Esophagus squamous epithelium (tissue), 5 donors: ENCODE results near the gene ADAMTS2. TPM values are rescaled to one million over a fixed set of nuclear protein-coding genes. Genes with fewer than 3 reads are reported as not detected.

ENCODE experiments used
- DNase-seq: peaks from one replicate; lab custom pipeline; 2025; lab: John Stamatoyannopoulos, UW
- H3K27ac ChIP-seq, 4 donors: fragments of 200-600 bp; sonication (generic); one replicate each; pipeline ENCODE4 v1.5.1; 2016 to 2019; ENCODE audit warnings: mild to moderate bottlenecking in 1 of 4
- H3K27me3 ChIP-seq, 4 donors: fragments of 200-600 bp; sonication (generic); 1 replicate in 3 of 4; 2 replicates in 1 of 4; pipeline versions ENCODE4 v1.5.1 to v1.6.0; 2017 to 2021; ENCODE audit warnings: antibody characterized with exemption in 1 of 4
- H3K36me3 ChIP-seq, 3 donors: fragments of 200-600 bp; sonication (generic); one replicate each; pipeline ENCODE4 v1.5.1; 2016 to 2019
- H3K4me1 ChIP-seq, 3 donors: fragments of 200-600 bp; sonication (generic); one replicate each; pipeline ENCODE4 v1.5.1; 2017 to 2019
- H3K4me3 ChIP-seq, 4 donors: fragments of 200-600 bp; sonication (generic); 1 replicate in 3 of 4; 2 replicates in 1 of 4; pipeline ENCODE4 v1.5.1; 2016 to 2019; ENCODE audit warnings: mild to moderate bottlenecking in 2 of 4, moderate library complexity in 1 of 4
- H3K9me3 ChIP-seq, 3 donors: fragments of 200-600 bp; sonication (generic); one replicate each; pipeline ENCODE4 v1.5.1; 2016 to 2019
- CTCF ChIP-seq, 6 experiments: fragments of 450-650 bp in 4 of 6; fragments of 200-600 bp in 2 of 6; sonication (generic) in 2 of 6; IDR thresholded peaks; one replicate each; pipeline ENCODE4 v1.5.1; 2016 to 2019; ENCODE audit warnings: antibody characterized with exemption in 6 of 6, mild to moderate bottlenecking in 4 of 6, moderate library complexity in 4 of 6
- POLR2A ChIP-seq, 4 donors: fragments of 450-650 bp; IDR thresholded peaks; one replicate each; pipeline ENCODE4 v1.6.1; 2017; ENCODE audit warnings: antibody characterized with exemption in 4 of 4, mild to moderate bottlenecking in 4 of 4, moderate library complexity in 3 of 4
- WGBS, 2 donors: methylation state at CpG; one replicate each; pipeline ENCODE4 v1.1.5; 2018; 5-methylcytosine and 5-hydroxymethylcytosine counted together
- intact Hi-C: fragments of 100-400 bp; cut with DNase I; formaldehyde crosslinking; loops from one replicate; pipeline ENCODE4 v1.15.0; 2022
- total RNA-seq, 4 donors: library from RNA; depleted of rRNA; stranded (reverse); fragments of >200 nt; gene quantifications; one replicate each; pipeline ENCODE4 v1.1.0, GENCODE V29; 2016
- donor health status: DM: yes; HTN: yes; CAD: no.

ADAMTS2 gene
- total RNA-seq, 4 donors from 2014 or later: 1.3 to 10.3 (median 5.2) TPM

DNA sequence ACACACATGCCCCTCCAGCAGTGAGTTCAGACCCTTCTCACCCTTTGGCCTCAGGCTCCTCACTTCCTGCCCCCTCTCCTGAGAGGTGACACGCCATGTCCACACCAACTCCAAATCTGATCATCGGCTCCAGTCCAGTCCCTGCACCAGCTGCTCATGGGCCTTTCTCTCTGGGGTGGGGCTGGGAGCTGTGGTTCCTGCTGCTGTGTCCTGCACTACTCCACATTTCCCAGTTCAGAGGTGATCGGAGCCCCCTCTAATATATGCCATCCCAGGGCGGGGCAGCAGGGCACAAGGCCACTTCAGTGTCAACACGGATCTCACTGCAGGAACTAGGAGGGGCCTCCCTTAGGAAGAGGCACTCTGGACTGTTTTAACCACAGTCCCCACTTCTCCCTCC lies 91.5 kb downstream of the ADAMTS2 start:
- intact Hi-C loops: no loop called here
- no peaks in the 10 kb centered on the region for H3K36me3 ChIP-seq
- WGBS, 2 donors: 76 to 77% methylated on average over 4 of the region's 5 CpGs
- no peak overlapping the region for H3K4me3 ChIP-seq
- H3K27me3 ChIP-seq: no peaks in the 10 kb centered on the region
- no peaks in the 10 kb centered on the region for H3K4me1 ChIP-seq
- no peak overlapping the region for H3K27ac ChIP-seq
- TF ChIP-seq CTCF (IDR thresholded peaks at IDR 0.05): no peak
- TF ChIP-seq POLR2A (IDR thresholded peaks at IDR 0.05): no peak
- no peak for DNase-seq
- H3K9me3 ChIP-seq: no peaks in the 10 kb centered on the region

- intact Hi-C loops: no loop called here
- 72 to 74% methylated on average over 4 to 7 of the region's 8 CpGs for WGBS, 2 donors
- no peak overlapping the region for H3K4me3 ChIP-seq
- no peak overlapping the region for H3K27ac ChIP-seq
- peaks cover 0 to 6% (median 0%) of the 10 kb centered on the region in 3 donors for H3K9me3 ChIP-seq
- no peaks in the 10 kb centered on the region for H3K27me3 ChIP-seq
- no peaks in the 10 kb centered on the region for H3K4me1 ChIP-seq
- no peak for DNase-seq
- TF ChIP-seq POLR2A (IDR thresholded peaks at IDR 0.05) (no peak), CTCF (IDR thresholded peaks at IDR 0.05) (no peak)
- no peaks in the 10 kb centered on the region for H3K36me3 ChIP-seq
These were observed 93.8 kb downstream of the ADAMTS2 start for GRCh38 chr5:179251276-179251969.

DNA sequence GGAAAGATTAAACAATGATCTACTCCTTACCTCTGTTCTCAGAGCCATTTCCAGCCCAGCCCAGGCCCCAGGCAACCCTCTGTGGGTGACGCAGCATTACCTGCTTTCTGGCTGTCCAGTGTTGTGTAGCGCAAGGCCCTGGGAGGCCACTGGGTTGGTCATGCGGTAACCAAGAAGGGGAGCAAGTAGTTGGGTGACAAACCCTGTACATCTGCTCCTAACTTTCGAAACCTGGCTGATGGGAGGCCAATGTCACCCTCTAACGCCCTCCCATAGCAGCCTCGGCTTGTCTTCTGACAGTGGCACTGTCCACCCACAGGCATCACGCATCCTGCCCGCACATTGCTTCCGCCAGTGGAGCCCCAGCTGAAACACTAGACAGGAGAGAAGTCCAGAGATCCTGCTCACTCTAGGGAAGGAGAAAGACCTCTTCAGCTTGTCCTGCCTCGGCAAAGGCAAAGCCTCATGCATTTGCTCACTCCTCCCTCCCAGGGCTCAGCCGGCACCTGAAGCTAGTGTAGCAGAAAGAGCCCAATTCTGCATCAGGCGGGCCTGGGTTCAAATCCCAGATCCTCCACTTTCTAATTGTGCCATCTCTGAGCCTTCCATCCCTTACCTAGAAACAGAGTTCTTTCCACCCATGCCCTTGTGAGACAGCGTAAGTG lies 94.6 kb downstream of the ADAMTS2 start:
- no peak overlapping the region for H3K4me3 ChIP-seq
- WGBS, 2 donors: 76 to 86% methylated on average over 6 to 10 of the region's 13 CpGs
- TF ChIP-seq POLR2A (IDR thresholded peaks at IDR 0.05) (no peak), CTCF (IDR thresholded peaks at IDR 0.05) (no peak)
- intact Hi-C loops: no loop called here
- H3K4me1 ChIP-seq: no peaks in the 10 kb centered on the region
- H3K9me3 ChIP-seq: peaks cover 0 to 11% (median 0%) of the 10 kb centered on the region in 3 donors
- DNase-seq: no peak
- no peak overlapping the region for H3K27ac ChIP-seq
- H3K27me3 ChIP-seq: no peaks in the 10 kb centered on the region
- no peaks in the 10 kb centered on the region for H3K36me3 ChIP-seq

GRCh38 chr5:179246227-179246626 lies 99.0 kb downstream of the ADAMTS2 start:
- Histone ChIP-seq H3K36me3 (no peaks in the 10 kb centered on the region), H3K9me3 (peaks cover 0 to 11% (median 0%) of the 10 kb centered on the region in 3 donors), H3K4me3 (no peak overlapping the region), H3K27me3 (no peaks in the 10 kb centered on the region), H3K27ac (no peak overlapping the region), H3K4me1 (peaks cover 0 to 7% (median 0%) of the 10 kb centered on the region in 3 donors)
- intact Hi-C loops: no loop called here
- no peak for DNase-seq
- no peak for TF ChIP-seq CTCF (IDR thresholded peaks at IDR 0.05)
- TF ChIP-seq POLR2A (IDR thresholded peaks at IDR 0.05): no peak
- 84 to 86% methylated on average over 2 of the region's 2 CpGs for WGBS, 2 donors

GRCh38 chr5:179245031-179245430 lies 100.2 kb downstream of the ADAMTS2 start:
- no peak for TF ChIP-seq POLR2A (IDR thresholded peaks at IDR 0.05)
- no peak for TF ChIP-seq CTCF (IDR thresholded peaks at IDR 0.05)
- DNase-seq: no peak
- intact Hi-C loops: no loop called here
- H3K4me3 ChIP-seq: no peak overlapping the region
- no peaks in the 10 kb centered on the region for H3K36me3 ChIP-seq
- H3K4me1 ChIP-seq: peaks cover 0 to 7% (median 0%) of the 10 kb centered on the region in 3 donors
- 81 to 82% methylated on average over 4 of the region's 4 CpGs for WGBS, 2 donors
- no peaks in the 10 kb centered on the region for H3K27me3 ChIP-seq
- no peak overlapping the region for H3K27ac ChIP-seq
- peaks cover 0 to 11% (median 0%) of the 10 kb centered on the region in 3 donors for H3K9me3 ChIP-seq
